SH-SY5Y (cell line): ENCODE results near the gene ZNF547.

Experiments used
- GATA2 ChIP-seq: IDR thresholded peaks from 2 replicates; pipeline ENCODE4 v1.6.1; 2011; ENCODE audit warnings: mild to moderate bottlenecking, low read depth, low read length
- GATA3 ChIP-seq: IDR thresholded peaks from 2 replicates; pipeline ENCODE4 v1.6.1; 2011; ENCODE audit warnings: low read depth, mild to moderate bottlenecking, low read length, moderate library complexity

- TF ChIP-seq GATA2 = no peak
- no peak for TF ChIP-seq GATA3
These were observed 15.2 kb upstream of the ZNF547 start for GRCh38 chr19:57348136-57348535.
